Endothelial cell of umbilical vein (primary cell): ENCODE results near the gene KCNJ6. TPM values are rescaled to one million over a fixed set of nuclear protein-coding genes. Genes with fewer than 3 reads are reported as not detected.

Source experiments
- BruUV-seq: library from RNA; stranded (reverse); fragments of 400-500 nt; replicated peaks from 2 replicates; lab custom pipeline; 2021; lab: Mats Ljungman, UMichigan
- CTCF ChIA-PET: fragments of 300-600, 350-600 bp; sonication (Branson Sonifier 250); formaldehyde crosslinking; loops from one replicate; lab custom pipeline; 2021; ENCODE audit warnings: antibody characterized with exemption, inconsistent platforms; lab: Charles Lee
- POLR2A ChIA-PET: fragments of 300-600, 350-600 bp; sonication (Branson Sonifier 250); formaldehyde crosslinking; loops from one replicate; lab custom pipeline; 2021; ENCODE audit warnings: antibody characterized with exemption, inconsistent platforms; lab: Charles Lee
- DNase-seq: peaks from one replicate; pipeline ENCODE4 v3.0.0-alpha.2; 2011; ENCODE audit warnings: low read depth, low spot score
- FAIRE-seq: peaks from 2 replicates; lab custom pipeline; 2011; peaks lifted over from hg19 to GRCh38; lab: Jason Lieb, UNC
- H2AFZ ChIP-seq: 2 replicates; pipeline ENCODE4 v1.6.0; 2012; ENCODE audit warnings: low read depth, low read length, control low read depth, inconsistent platforms
- H3K27ac ChIP-seq: 2 replicates; pipeline ENCODE4 v1.5.1; 2011; ENCODE audit warnings: low read depth, mild to moderate bottlenecking, control low read depth, low read length, moderate library complexity; ENCODE audit not compliant: insufficient read depth
- H3K27me3 ChIP-seq, 2 experiments: 2 replicates each; pipeline versions ENCODE4 v1.6.0 to v1.6.1; 2011; ENCODE audit warnings: low read length in 2 of 2, mixed read lengths in 1 of 2; ENCODE audit not compliant: control insufficient read depth in 2 of 2, insufficient read depth in 2 of 2
- H3K36me3 ChIP-seq, 2 experiments: 2 replicates in 1 of 2; 3 replicates in 1 of 2; pipeline ENCODE4 v1.5.1; 2011; ENCODE audit warnings: low read length in 2 of 2, mild to moderate bottlenecking in 1 of 2, moderate library complexity in 1 of 2; ENCODE audit not compliant: control insufficient read depth in 2 of 2, insufficient read depth in 2 of 2; ENCODE audit errors: extremely low read depth in 1 of 2
- H3K4me1 ChIP-seq: 3 replicates; pipeline ENCODE4 v1.5.1; 2011; ENCODE audit warnings: mild to moderate bottlenecking, low read length; ENCODE audit not compliant: control insufficient read depth, insufficient read depth; ENCODE audit errors: extremely low read depth
- H3K4me2 ChIP-seq: 2 replicates; pipeline ENCODE4 v1.6.1; 2011; ENCODE audit warnings: low read length, control low read depth, mixed read lengths; ENCODE audit not compliant: insufficient read depth
- H3K4me3 ChIP-seq, 3 experiments: fragments of 200-600 bp in 1 of 3; sonication (generic), shearing (Covaris generic) in 1 of 3; replicated peaks in 1 of 3; 2 replicates each; pipeline ENCODE4 v1.5.1; 2011 to 2016; ENCODE audit warnings: control low read depth in 3 of 3, low read length in 3 of 3, mild to moderate bottlenecking in 2 of 3, inconsistent platforms in 1 of 3, low read depth in 1 of 3, moderate library complexity in 1 of 3; ENCODE audit not compliant: insufficient read depth in 1 of 3
- H3K79me2 ChIP-seq: 2 replicates; pipeline ENCODE4 v1.6.0; 2012; ENCODE audit warnings: low read length, inconsistent platforms; ENCODE audit not compliant: control insufficient read depth, insufficient read depth
- H3K9ac ChIP-seq: replicated peaks from 2 replicates; pipeline ENCODE3; 2011; ENCODE audit warnings: low read length, control low read depth; ENCODE audit not compliant: insufficient read depth; ENCODE audit errors: extremely low read depth
- H3K9me1 ChIP-seq: replicated peaks from 3 replicates; pipeline ENCODE4 v1.6.0; 2011; ENCODE audit warnings: mild to moderate bottlenecking, low read length; ENCODE audit not compliant: control insufficient read depth, insufficient read depth; ENCODE audit errors: extremely low read depth
- H3K9me3 ChIP-seq: replicated peaks from 2 replicates; pipeline ENCODE4 v1.5.1; 2012; ENCODE audit warnings: low read length, inconsistent platforms; ENCODE audit not compliant: control insufficient read depth, insufficient read depth
- H4K20me1 ChIP-seq: replicated peaks from 2 replicates; pipeline ENCODE3; 2011; ENCODE audit warnings: mild to moderate bottlenecking, low read length; ENCODE audit not compliant: control insufficient read depth, insufficient read depth; ENCODE audit errors: extremely low read depth
- CTCF ChIP-seq, 2 donors: IDR thresholded peaks; 1 replicate in 1 of 2; 2 replicates in 1 of 2; pipeline ENCODE4 v1.5.1; 2011; ENCODE audit warnings: low read length in 2 of 2, mild to moderate bottlenecking in 2 of 2, moderate library complexity in 2 of 2, control low read depth in 1 of 2, inconsistent platforms in 1 of 2, low read depth in 1 of 2; ENCODE audit not compliant: insufficient read depth in 1 of 2; ENCODE audit errors: extremely low read depth in 1 of 2
- MAX ChIP-seq: IDR thresholded peaks from 2 replicates; pipeline ENCODE4 v1.6.1; 2011; ENCODE audit not compliant: insufficient read depth, insufficient read length
- MYC ChIP-seq: IDR thresholded peaks from one replicate; pipeline ENCODE4 v1.6.1; 2011; ENCODE audit warnings: mild to moderate bottlenecking, low read depth, low read length
- POLR2A ChIP-seq: IDR thresholded peaks from 2 replicates; pipeline ENCODE4 v1.6.1; 2012; ENCODE audit warnings: low read depth, mild to moderate bottlenecking, control low read depth, low read length
- POLR2AphosphoS5 ChIP-seq: IDR thresholded peaks from 2 replicates; pipeline ENCODE4 v1.6.1; 2012; ENCODE audit warnings: low read depth, mild to moderate bottlenecking, control low read depth, low read length, moderate library complexity; ENCODE audit not compliant: insufficient read depth
- dilution Hi-C: fragments of 300-500 bp; cut with MboI; formaldehyde crosslinking; loops from one replicate; pipeline ENCODE4 v1.15.0; 2019; ENCODE audit warnings: low sequenced_read_pairs; ENCODE audit not compliant: extremely low pct_ligation_motif_present
- intact Hi-C: fragments of 100-400 bp; cut with micrococcal nuclease; formaldehyde crosslinking; loops from one replicate; pipeline ENCODE4 v1.10.0; 2022
- polyA plus RNA-seq, 4 experiments: library from polyadenylated mRNA; depleted of rRNA in 3 of 4; stranded (reverse) in 3 of 4; unstranded in 1 of 4; fragments of >200 nt; gene quantifications; 2 replicates each; pipeline versions ENCODE4 v1.2.1 to v1.2.3, GENCODE V29; 2011 to 2012; ENCODE audit warnings: missing spikeins in 1 of 4
- total RNA-seq: library from RNA; stranded (reverse); gene quantifications from 2 replicates; pipeline ENCODE4 v1.2.3, GENCODE V29; 2021

KCNJ6 gene
- total and polyA plus RNA-seq, 2 donors (not counting 3 experiments of a cell fraction or from before 2014, with no cell fraction given): not detected

- TF ChIP-seq MYC (no peak), POLR2A (no peak), POLR2AphosphoS5 (no peak), CTCF (IDR thresholded peaks at IDR 0.05; ENCODE audit: extremely low read depth in 1 of 2, insufficient read depth in 1 of 2, low read depth in 1 of 2, low read length in 2 of 2) (no peak), MAX (no peak)
- peaks cover 10% of the 10 kb centered on the region for H3K4me1 ChIP-seq
- no peak overlapping the region for H3K27ac ChIP-seq
- BruUV-seq: no TSS peak
- no peaks in the 10 kb centered on the region for H3K79me2 ChIP-seq
- peaks cover 5 to 8% of the 10 kb centered on the region in 2 experiments for H3K27me3 ChIP-seq
- H3K4me3 ChIP-seq: no peak overlapping the region
- no peak overlapping the region for H2AFZ ChIP-seq
- POLR2A ChIA-PET: no interaction called here
- H3K9me1 ChIP-seq: no peaks in the 10 kb centered on the region
- no peaks in the 10 kb centered on the region for H3K36me3 ChIP-seq
- DNase-seq: no peak
- H4K20me1 ChIP-seq: no peaks in the 10 kb centered on the region
- H3K9me3 ChIP-seq: no peaks in the 10 kb centered on the region
- dilution Hi-C loops: no loop called here
- no peak overlapping the region for H3K4me2 ChIP-seq
- FAIRE-seq: no peak
- CTCF ChIA-PET: interaction anchor here (1.2 to 1.6 kb wide), 2 partner anchors 11 to 15 kb away, joined by 3 read pairs; no protein-coding TSS in a partner anchor
- H3K9ac ChIP-seq: no peak overlapping the region
- intact Hi-C loops: no loop called here
Measured at GRCh38 chr21:37568916-37569315, 347.3 kb downstream of the KCNJ6 start.

- no peak overlapping the region for H3K4me2 ChIP-seq
- DNase-seq (no peak), FAIRE-seq (no peak)
- no peaks in the 10 kb centered on the region for H3K36me3 ChIP-seq
- H3K9ac ChIP-seq: no peak overlapping the region
- H3K9me1 ChIP-seq: no peaks in the 10 kb centered on the region
- no TSS peak for BruUV-seq
- H3K79me2 ChIP-seq: no peaks in the 10 kb centered on the region
- peaks cover 11% of the 10 kb centered on the region for H3K4me1 ChIP-seq
- H2AFZ ChIP-seq: no peak overlapping the region
- intact Hi-C loops (no loop called here), dilution Hi-C loops (no loop called here)
- TF ChIP-seq POLR2AphosphoS5: no peak
- no peak for TF ChIP-seq CTCF (IDR thresholded peaks at IDR 0.05; ENCODE audit: extremely low read depth in 1 of 2, insufficient read depth in 1 of 2, low read depth in 1 of 2, low read length in 2 of 2)
- no peaks in the 10 kb centered on the region for H3K9me3 ChIP-seq
- H3K4me3 ChIP-seq: no peak overlapping the region
- no peak overlapping the region for H3K27ac ChIP-seq
- H4K20me1 ChIP-seq: no peaks in the 10 kb centered on the region
- ChIA-PET CTCF (interaction anchor here (1.6 kb wide), 1 partner anchor 11 kb away, joined by 3 read pairs; no protein-coding TSS in a partner anchor), POLR2A (no interaction called here)
- peaks cover 5 to 8% of the 10 kb centered on the region in 2 experiments for H3K27me3 ChIP-seq
Measured at GRCh38 chr21:37568415-37568814, 347.8 kb downstream of the KCNJ6 start.
